ENCODE data around the gene TMEM50B.
A peak's percentile ranks its signal among the peaks of the same experiment; 100 is the strongest.

Gene TMEM50B

DNA sequence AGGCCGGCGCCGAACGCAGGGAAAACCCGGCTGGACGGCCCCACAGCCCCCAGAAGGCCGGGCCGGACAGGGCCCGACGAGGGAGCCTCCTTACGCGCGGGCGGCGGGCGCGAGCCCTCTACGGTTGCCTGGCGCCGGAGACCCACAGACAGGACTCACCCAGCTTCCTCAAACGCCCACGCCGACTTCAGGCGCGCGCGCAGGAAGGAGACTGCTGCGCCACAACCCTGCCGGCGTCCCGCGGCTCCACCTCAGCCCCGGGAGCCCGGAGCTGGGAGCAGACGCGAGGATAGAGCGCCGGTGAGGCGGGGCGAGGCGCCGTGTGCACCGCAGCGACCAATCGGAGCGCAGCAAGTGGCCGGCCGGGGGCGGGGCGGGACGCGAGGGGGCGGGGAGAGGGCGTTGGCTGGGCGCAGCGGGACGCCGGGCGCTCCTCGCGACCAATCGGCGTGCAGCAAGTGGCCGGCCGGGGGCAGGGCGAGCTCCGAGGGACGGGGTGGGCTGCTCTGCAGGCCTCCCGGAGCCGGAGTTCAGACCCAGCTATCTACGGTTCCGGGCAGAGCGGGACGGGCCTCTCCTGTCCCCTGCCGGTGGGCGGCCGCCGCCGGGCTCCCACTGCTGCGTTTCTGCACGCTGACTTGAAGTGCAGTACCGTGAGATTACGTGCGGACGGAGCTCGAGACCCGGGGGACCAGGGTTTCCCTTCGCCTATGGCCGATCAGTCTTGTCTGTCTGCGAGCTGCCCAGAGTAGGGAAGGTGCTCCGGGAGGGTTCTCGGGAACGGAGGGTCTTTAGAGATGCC, at the start of gene TMEM50B:
TMEM50B (minus strand) TSS at position 296 of the 802 bp plus-strand sequence. CDS start 11,089 bp downstream, outside the sequence.
- TF ChIP-seq, protein P1, sequence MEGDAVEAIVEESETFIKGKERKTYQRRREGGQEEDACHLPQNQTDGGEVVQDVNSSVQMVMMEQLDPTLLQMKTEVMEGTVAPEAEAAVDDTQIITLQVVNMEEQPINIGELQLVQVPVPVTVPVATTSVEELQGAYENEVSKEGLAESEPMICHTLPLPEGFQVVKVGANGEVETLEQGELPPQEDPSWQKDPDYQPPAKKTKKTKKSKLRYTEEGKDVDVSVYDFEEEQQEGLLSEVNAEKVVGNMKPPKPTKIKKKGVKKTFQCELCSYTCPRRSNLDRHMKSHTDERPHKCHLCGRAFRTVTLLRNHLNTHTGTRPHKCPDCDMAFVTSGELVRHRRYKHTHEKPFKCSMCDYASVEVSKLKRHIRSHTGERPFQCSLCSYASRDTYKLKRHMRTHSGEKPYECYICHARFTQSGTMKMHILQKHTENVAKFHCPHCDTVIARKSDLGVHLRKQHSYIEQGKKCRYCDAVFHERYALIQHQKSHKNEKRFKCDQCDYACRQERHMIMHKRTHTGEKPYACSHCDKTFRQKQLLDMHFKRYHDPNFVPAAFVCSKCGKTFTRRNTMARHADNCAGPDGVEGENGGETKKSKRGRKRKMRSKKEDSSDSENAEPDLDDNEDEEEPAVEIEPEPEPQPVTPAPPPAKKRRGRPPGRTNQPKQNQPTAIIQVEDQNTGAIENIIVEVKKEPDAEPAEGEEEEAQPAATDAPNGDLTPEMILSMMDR (IDR thresholded peaks at IDR 0.05; ENCODE audit: insufficient read depth, low read depth, low read length, missing control alignments) = peak; percentile 18
- DNase-seq (ENCODE audit: low read depth) = peak; percentile 98
- peak within 1 kb of the TSS; percentile 72 for H3K4me3 ChIP-seq (ENCODE audit: low read depth, low read length)

DNA sequence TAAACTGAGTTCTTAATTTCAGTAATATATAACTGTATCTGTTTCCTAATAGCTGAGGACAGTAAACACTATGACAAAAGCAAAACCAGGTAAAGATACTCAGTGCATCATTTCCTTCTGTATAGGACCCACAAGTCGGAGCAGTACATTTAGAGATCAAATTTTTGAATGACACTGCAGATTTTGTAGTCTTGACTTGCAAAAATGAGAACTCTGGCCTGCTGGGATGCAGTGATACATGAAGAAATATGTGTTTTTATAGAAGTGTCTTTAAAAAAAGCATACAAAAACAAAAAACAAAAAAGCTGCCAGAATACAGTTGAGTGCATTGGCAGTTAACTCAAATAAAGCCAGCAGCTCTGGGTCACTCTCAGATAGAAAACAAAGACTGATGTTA, 43.2 kb upstream of the TMEM50B start:
- H3K4me3 ChIP-seq (ENCODE audit: low read depth, low read length) = no peak overlapping the region
- DNase-seq (ENCODE audit: low read depth) = no peak
- TF ChIP-seq, protein P1 (IDR thresholded peaks at IDR 0.05; ENCODE audit: insufficient read depth, low read depth, low read length, missing control alignments) = no peak

DNA sequence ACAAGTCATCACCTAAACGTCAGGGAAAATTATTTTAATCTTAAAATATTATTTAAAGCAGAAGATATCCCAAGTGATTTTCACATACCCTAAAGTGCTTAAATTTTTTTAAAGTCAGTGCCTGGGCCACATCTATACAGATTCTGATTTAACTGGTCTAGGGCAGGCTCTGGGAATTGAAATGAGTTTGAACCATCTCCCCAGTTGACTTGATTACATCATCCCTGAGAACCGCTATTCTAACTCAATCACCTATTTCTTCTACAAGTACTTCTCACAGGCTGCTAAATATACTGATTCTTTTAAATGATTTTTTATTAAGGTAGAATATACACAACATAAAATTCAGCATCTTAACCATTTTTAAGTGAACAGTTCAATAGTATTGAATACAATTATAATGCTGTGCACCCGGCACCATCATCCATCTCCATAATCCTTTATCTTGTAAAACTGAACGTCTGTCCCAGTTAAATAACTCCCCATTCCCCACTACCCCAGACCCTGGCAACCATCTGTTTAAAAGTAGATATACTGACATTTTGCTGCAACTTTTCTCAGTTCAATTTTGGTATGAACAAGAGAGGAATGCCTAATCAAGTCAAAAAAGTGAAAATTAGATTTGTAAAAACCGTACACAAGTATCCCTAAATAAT, 42.7 kb upstream of the TMEM50B start:
- TF ChIP-seq, protein P1 (IDR thresholded peaks at IDR 0.05; ENCODE audit: insufficient read depth, low read depth, low read length, missing control alignments) = no peak
- no peak for DNase-seq (ENCODE audit: low read depth)
- H3K4me3 ChIP-seq (ENCODE audit: low read depth, low read length) = no peak overlapping the region

DNA sequence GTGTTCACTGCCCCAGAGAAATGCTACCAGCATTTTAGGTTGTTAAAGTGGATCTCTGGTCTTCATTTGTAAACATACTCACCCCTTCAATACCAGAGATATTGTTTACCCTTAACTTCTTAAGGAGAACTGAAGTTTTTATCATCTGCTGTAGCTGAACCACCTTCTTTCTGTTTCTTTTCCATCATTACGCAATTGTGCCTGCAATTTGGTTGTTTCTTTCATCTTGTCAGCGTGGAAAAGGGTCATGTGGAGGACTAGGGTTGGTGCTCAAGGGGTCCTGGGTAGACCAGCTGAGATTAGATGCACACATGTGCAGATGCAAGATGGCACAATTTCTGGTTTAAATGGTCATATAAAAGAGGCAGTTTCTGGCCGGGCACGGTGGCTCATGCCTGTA, 39.1 kb upstream of the TMEM50B start:
- TF ChIP-seq, protein P1 (IDR thresholded peaks at IDR 0.05; ENCODE audit: insufficient read depth, low read depth, low read length, missing control alignments) = no peak
- H3K4me3 ChIP-seq (ENCODE audit: low read depth, low read length) = no peak overlapping the region
- no peak for DNase-seq (ENCODE audit: low read depth)

DNA sequence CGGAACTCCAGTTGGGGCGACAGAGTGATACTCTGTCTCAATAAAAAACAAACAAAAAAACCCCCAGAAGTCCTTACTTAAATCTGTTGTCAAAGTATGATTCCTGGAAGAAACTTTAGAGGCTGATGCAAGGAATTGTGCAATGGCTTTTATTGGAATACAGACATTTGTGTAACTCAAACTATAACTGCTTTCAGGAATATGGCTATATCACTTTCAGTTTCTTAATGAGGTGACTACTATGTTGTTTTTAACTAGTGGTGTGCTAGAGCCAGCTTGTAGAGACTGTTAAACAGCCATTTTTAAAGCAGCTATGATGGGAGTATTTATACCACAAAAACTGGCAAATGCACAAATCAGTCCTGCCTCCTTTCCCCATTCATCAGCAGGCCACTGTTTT, 34.5 kb upstream of the TMEM50B start:
- no peak overlapping the region for H3K4me3 ChIP-seq (ENCODE audit: low read depth, low read length)
- TF ChIP-seq, protein P1 (IDR thresholded peaks at IDR 0.05; ENCODE audit: insufficient read depth, low read depth, low read length, missing control alignments) = no peak
- no peak for DNase-seq (ENCODE audit: low read depth)

DNA sequence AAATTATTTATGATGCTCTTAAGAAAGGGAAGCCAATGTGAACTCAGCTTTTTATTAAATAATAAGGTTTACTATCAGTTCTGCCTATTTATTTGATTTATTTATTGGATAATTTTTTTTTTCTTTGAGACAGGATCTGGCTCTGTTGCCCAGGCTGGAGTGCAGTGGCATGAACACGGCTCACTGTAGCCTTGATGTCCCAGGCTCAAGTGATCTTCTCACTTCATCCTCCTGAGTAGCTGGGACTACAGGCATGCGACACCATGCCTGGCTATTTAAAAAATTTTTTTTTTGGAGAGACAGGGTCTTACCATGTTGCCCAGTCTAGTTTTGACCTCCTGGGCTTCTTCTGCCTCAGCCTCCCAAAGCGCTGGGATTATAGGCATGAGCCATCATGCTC, 32.7 kb upstream of the TMEM50B start:
- H3K4me3 ChIP-seq (ENCODE audit: low read depth, low read length) = no peak overlapping the region
- TF ChIP-seq, protein P1 (IDR thresholded peaks at IDR 0.05; ENCODE audit: insufficient read depth, low read depth, low read length, missing control alignments) = no peak
- no peak for DNase-seq (ENCODE audit: low read depth)
